ENCODE results near the gene MS4A13.
"Not testable (repeated sequence)": the region's sequence is repeated elsewhere in the genome, so short reads cannot be mapped to it uniquely, and the experiment has no call there.

MS4A13 gene

DNA sequence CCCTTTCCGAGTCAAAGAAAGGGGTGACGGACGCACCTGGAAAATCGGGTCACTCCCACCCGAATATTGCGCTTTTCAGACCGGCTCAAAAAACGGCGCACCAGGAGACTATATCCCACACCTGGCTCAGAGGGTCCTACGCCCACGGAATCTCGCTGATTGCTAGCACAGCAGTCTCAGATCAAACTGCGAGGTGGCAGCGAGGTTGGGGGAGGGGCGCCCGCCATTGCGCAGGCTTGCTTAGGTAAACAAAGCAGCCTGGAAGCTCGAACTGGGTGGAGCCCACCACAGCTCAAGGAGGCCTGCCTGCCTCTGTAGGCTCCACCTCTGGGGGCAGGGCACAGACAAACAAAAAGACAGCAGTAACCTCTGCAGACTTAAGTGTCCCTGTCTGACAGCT, 17.2 kb downstream of the MS4A13 start:
- FAIRE-seq: not testable (repeated sequence)

DNA sequence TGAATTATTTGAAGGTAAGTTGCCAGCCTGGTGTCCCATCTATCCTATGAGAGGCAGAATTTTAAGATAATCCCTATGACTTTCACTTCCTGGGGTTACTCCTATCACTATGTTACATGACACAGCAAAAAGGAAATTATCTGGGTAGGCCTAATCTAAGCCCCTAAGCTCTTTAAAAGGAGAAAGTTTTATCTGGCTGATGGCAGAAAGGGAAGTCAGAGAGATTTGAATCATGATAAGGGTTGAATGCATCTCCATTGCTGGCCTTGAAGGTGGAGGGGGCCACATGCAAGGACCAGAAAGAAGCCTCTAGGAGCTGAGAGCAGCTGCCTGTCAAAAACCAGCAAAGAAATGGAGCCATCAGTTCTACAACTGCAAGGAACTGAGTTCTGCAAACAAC, 23.4 kb downstream of the MS4A13 start:
- FAIRE-seq: not testable (repeated sequence)

DNA sequence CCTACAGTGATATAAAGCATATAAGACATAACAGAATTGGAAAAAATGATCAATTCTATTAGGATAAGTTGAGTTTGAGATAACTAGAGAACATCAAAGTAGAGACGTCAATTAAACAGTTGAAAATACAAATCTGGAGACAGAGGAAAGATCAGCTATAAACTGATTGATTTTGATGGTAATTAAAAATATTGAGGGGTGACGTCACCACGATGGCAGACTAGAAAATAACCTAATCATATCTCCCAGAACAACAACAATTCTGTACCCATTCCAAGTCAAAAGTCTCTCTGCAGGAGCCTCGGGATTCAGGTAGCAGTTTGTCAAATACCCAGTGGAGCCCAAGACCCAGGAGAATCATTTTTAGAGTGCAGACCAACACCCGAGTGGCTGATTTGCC, 28.9 kb downstream of the MS4A13 start:
- no peak for FAIRE-seq

DNA sequence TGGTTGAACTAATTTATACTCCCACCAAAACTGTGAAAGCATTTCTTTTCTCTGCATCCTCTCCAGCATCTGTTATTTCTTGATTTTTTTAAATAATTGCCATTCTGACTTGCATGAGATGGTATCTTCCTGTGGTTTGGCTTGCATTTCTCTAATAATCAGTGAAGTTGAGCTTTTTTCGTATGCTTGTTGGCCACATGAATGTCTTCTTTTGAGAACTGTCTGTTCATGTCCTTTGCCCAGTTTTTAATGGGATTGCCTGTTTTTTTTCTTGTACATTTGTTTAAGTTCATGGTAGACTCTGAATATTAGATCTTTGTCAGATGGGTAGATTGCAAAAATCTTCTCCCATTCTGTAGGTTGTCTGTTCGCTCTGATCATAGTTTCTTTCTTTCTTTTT, 46.1 kb downstream of the MS4A13 start:
- no peak for FAIRE-seq

DNA sequence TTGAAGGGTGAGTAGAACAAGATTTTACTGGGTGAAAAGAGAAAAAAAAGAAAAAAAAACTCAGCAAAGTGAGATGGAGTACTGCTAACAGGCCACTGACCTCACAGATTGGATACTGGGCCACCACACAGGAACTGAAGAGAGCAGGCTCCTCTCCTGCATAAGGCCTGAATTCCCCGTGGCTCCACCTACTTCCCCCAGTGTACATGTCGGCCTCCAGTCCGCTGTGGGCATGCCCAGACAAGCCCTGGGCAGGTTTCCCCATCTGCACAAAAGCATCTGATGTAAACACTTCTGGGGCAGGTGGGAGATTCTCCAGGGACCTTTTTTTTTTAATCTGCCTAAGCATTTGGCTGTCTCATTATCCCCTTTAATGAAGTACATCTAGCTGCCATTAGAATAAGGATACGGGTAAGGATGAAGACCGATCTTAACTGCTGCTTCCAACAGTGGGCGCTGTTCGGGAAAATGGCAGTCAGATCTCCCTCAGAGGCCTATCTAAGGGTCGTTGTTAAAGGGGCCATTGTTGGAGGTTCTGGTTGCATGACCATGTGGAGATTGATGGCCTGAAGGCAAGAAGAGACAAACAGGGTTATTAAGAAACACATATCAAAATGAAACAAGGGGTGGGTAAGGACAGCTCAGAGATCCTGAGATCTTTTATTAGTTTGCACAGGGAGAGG, 48.5 kb downstream of the MS4A13 start:
- no peak for FAIRE-seq

DNA sequence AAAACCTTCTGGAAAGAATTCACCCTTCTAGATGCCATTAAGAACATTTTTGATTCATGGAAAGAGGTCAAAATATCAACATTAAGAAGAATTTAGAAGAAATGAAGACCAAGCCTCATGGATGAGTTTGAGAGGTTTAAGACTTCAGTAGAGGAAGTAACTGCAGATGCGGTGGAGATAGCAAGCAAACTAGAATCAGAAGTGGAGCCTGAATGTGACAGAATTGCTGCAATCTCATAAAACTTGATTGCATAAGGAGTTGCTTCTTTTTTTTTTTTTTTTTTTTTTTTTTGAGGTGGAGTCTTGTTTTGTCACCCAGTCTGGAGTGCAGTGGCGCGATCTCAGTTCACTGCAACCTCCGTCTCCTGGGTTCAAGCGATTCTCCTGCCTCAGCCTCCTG, 51.6 kb downstream of the MS4A13 start:
- no peak for FAIRE-seq

DNA sequence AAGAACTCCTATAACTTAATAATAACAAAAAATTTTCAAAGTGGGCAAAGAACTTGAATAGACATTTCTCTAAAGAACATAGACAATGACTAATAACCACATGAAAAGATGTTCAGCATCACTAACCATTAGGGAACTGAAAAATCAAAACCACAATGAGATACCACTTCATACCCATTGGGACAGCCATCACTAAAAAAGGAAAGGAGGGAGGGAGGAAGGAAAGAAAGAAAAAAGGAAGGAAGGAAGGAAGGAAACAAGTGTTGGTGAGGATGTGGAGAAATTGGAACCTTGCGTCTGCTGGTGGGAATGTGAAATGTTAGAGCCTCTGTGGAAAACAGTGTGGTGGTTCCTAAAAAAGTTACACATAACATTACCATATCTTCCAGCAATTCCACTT, 55.8 kb downstream of the MS4A13 start:
- no peak for FAIRE-seq

DNA sequence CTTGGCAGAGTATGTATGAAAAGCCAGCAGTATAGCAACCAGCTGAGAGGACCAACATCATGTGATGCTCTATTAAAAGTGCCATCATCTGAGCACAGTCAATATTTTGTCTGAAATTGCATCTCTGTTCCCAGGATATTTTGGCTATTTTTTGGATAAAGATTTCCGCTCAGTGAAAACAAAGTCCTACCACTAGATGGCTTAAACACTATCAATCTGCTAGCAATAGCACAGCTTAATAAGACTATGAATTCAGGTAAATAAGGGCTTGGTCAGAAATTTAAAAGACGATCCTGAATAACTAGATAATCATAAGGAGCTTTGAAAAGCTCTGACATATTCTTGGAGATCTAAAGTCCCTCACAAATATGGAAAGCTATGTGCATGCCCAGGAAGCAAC, 74.4 kb downstream of the MS4A13 start:
- no peak for FAIRE-seq
